A673 (cell line): Measurements from ENCODE around the gene ZSCAN10. TPM values are rescaled to one million over a fixed set of nuclear protein-coding genes. Genes with fewer than 3 reads are reported as not detected.

Source experiments
- BruUV-seq: library from RNA; stranded (reverse); fragments of 400-500 nt; replicated peaks from 2 replicates; lab custom pipeline; 2021; lab: Mats Ljungman, UMichigan
- CTCF ChIA-PET: fragments of 300-600 bp; sonication (Branson Sonifier 250); formaldehyde crosslinking; loops from one replicate; lab custom pipeline; 2022; ENCODE audit warnings: antibody characterized with exemption; lab: Charles Lee
- POLR2A ChIA-PET: fragments of 300-600 bp; sonication (Branson Sonifier 250); formaldehyde crosslinking; loops from one replicate; lab custom pipeline; 2022; ENCODE audit warnings: antibody characterized with exemption; ENCODE audit not compliant: low non-redundant PET; lab: Charles Lee
- DNase-seq: peaks from one replicate; pipeline ENCODE4 v3.0.0-alpha.2; 2015; ENCODE audit warnings: low spot score
- H3K27ac ChIP-seq: fragments of 200-600 bp; sonication (generic); 2 replicates; pipeline ENCODE4 v1.5.1; 2016; ENCODE audit warnings: mixed run types, low read depth, mild to moderate bottlenecking, mixed read lengths, antibody characterized with exemption, low read length; ENCODE audit not compliant: poor library complexity, severe bottlenecking
- H3K27me3 ChIP-seq: fragments of 200-600 bp; sonication (generic); replicated peaks from 2 replicates; pipeline ENCODE4 v1.6.1; 2017; ENCODE audit warnings: mixed run types, low read depth, mild to moderate bottlenecking, mixed read lengths, antibody characterized with exemption, low read length; ENCODE audit not compliant: insufficient read depth, poor library complexity
- H3K36me3 ChIP-seq: fragments of 200-600 bp; sonication (generic); 2 replicates; pipeline ENCODE4 v1.6.1; 2016; ENCODE audit warnings: mixed run types, mild to moderate bottlenecking, mixed read lengths, antibody characterized with exemption, low read length; ENCODE audit not compliant: insufficient read depth, poor library complexity, severe bottlenecking
- H3K4me1 ChIP-seq: fragments of 200-600 bp; sonication (generic); 2 replicates; pipeline ENCODE4 v1.6.1; 2017; ENCODE audit warnings: mixed run types, mild to moderate bottlenecking, mixed read lengths, antibody characterized with exemption, low read length; ENCODE audit not compliant: insufficient read depth, poor library complexity, severe bottlenecking
- H3K4me3 ChIP-seq: fragments of 200-600 bp; sonication (generic); 2 replicates; pipeline ENCODE4 v1.5.1; 2016; ENCODE audit warnings: low read depth, mixed run types, mild to moderate bottlenecking, mixed read lengths, low read length; ENCODE audit not compliant: poor library complexity, severe bottlenecking
- H3K9me3 ChIP-seq: fragments of 200-600 bp; sonication (generic); 2 replicates; pipeline ENCODE4 v1.6.1; 2016; ENCODE audit warnings: mixed run types, low read depth, mild to moderate bottlenecking, mixed read lengths, antibody characterized with exemption, low read length; ENCODE audit not compliant: poor library complexity, severe bottlenecking
- EZH2 ChIP-seq: fragments of 200-600 bp; sonication (generic); IDR thresholded peaks from 2 replicates; pipeline ENCODE4 v1.6.1; 2017; ENCODE audit warnings: borderline replicate concordance, low read depth, mild to moderate bottlenecking, mixed read lengths, antibody characterized with exemption, low read length; ENCODE audit not compliant: poor library complexity, severe bottlenecking
- intact Hi-C: fragments of 100-400 bp; cut with micrococcal nuclease; formaldehyde crosslinking; loops from one replicate; pipeline ENCODE4 v1.10.0; 2022; ENCODE audit not compliant: unreplicated experiment
- total RNA-seq: library from RNA; stranded (reverse); gene quantifications from 2 replicates; pipeline ENCODE4 v1.2.3, GENCODE V29; 2021
- TF ChIP-seq, protein P1 (sequence below): fragments of 300-800, 200-600 bp; sonication (generic); conservative IDR thresholded peaks from 2 replicates; pipeline ENCODE4 v1.5.1; 2017; ENCODE audit warnings: low read depth, mild to moderate bottlenecking, antibody characterized with exemption, low read length, moderate library complexity, mixed read lengths

The ZSCAN10 gene
- total RNA-seq, 1 experiment from 2014 or later, result not detected

DNA sequence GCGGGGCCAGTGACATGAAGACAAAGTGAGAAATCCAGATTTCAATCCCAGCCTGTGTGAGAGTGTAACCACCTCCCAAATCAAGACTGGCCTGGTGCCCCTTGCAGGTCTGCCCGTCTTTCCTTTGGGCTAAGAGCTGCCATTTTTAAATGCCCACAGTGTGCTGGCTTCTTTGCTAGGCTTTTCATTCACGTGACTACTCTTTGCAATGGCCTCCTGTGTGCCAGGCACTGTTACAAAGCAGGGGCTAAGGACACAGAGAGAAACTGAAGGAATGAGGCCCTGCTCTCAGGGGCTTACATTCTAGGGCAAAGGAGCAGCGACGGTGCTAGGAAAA, 269 bp upstream of the ZSCAN10 start:
- no TSS peak for BruUV-seq
- no peaks in the 10 kb centered on the region for H3K36me3 ChIP-seq
- POLR2A ChIA-PET, result no interaction called here

DNA sequence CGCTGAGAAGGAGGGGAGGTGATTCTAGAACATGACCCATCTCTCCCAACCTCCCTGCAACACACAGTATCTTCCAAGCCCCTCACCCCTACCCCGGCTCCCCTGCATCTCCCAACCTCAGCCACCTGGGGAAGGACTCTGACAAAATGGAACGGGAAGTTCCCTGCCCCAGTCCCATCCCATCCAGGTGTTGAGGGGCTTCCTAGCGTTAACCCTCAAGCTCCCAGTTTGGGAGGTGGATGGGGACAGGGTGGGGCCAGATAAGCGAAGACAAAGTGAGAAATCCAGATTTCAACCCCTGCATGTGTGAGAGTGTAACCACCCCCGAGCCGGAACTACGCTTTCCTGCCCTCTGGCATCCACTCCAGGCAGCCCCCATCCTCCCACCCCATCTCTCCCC, 1.8 kb downstream of the ZSCAN10 start:
- no peak for TF ChIP-seq EZH2
- TF ChIP-seq, protein P1, sequence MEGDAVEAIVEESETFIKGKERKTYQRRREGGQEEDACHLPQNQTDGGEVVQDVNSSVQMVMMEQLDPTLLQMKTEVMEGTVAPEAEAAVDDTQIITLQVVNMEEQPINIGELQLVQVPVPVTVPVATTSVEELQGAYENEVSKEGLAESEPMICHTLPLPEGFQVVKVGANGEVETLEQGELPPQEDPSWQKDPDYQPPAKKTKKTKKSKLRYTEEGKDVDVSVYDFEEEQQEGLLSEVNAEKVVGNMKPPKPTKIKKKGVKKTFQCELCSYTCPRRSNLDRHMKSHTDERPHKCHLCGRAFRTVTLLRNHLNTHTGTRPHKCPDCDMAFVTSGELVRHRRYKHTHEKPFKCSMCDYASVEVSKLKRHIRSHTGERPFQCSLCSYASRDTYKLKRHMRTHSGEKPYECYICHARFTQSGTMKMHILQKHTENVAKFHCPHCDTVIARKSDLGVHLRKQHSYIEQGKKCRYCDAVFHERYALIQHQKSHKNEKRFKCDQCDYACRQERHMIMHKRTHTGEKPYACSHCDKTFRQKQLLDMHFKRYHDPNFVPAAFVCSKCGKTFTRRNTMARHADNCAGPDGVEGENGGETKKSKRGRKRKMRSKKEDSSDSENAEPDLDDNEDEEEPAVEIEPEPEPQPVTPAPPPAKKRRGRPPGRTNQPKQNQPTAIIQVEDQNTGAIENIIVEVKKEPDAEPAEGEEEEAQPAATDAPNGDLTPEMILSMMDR, result no peak
- Histone ChIP-seq H3K4me3 (no peak overlapping the region), H3K27me3 (no peaks in the 10 kb centered on the region), H3K27ac (no peak overlapping the region), H3K36me3 (no peaks in the 10 kb centered on the region), H3K4me1 (peaks cover 14% of the 10 kb centered on the region), H3K9me3 (no peaks in the 10 kb centered on the region)
- ChIA-PET CTCF (interaction anchor here (1.3 kb wide), 1 partner anchor 65 kb away, joined by 3 read pairs; no protein-coding TSS in a partner anchor), POLR2A (no interaction called here)
- no TSS peak for BruUV-seq
- intact Hi-C loops, result no loop called here
- no peak for DNase-seq

More for the DNA sequence above, 269 bp upstream of the ZSCAN10 start:
- H3K27ac ChIP-seq, result no peak overlapping the region
- DNase-seq, result no peak
- H3K4me3 ChIP-seq, result no peak overlapping the region
- no peaks in the 10 kb centered on the region for H3K27me3 ChIP-seq
- TF ChIP-seq, protein P1, result no peak
- no peak for TF ChIP-seq EZH2
- intact Hi-C loops, result no loop called here
- peaks cover 14% of the 10 kb centered on the region for H3K4me1 ChIP-seq
- CTCF ChIA-PET, result no interaction called here
- H3K9me3 ChIP-seq, result no peaks in the 10 kb centered on the region

DNA sequence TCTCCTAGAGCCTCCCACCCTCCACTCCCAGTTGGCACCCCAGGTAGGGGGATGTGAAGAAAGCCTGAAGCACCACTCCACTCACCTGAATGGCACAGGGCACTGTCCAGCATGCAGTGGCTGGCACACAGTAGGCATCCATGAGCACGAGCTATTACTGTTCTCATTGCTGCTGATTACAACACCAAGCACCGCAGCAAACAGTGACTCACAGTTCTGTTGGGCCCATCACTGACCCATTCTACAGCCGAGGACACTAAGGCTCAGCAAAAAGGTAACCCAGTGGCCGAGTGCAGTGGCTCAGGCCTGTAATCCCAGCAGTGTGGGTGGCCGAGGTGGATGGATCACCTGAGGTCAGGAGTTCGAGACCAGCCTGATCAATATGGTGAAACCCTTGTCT, 2.7 kb downstream of the ZSCAN10 start:
- CTCF ChIA-PET, result interaction anchor here (0.7 to 1.2 kb wide), 2 partner anchors 33 to 1145 kb away, joined by 4 to 7 read pairs; no protein-coding TSS in a partner anchor

More for the DNA sequence above, 2.7 kb downstream of the ZSCAN10 start:
- DNase-seq, result no peak
- BruUV-seq, result no TSS peak
- Histone ChIP-seq H3K27ac (no peak overlapping the region), H3K36me3 (no peaks in the 10 kb centered on the region), H3K9me3 (no peaks in the 10 kb centered on the region), H3K4me3 (no peak overlapping the region), H3K27me3 (no peaks in the 10 kb centered on the region), H3K4me1 (peaks cover 14% of the 10 kb centered on the region)
- no peak for TF ChIP-seq EZH2
- TF ChIP-seq, protein P1, result no peak
- POLR2A ChIA-PET, result no interaction called here
- intact Hi-C loops, result no loop called here
